ENCODE data around the gene XAGE3. TPM values are rescaled to one million over a fixed set of nuclear protein-coding genes. Genes with fewer than 3 reads are reported as not detected.
"Not testable (repeated sequence)": the region's sequence is repeated elsewhere in the genome, so short reads cannot be mapped to it uniquely, and the experiment has no call there.

Gene XAGE3
- total RNA-seq, result not detected in 2 replicates

- intact Hi-C loops (cut with micrococcal nuclease), result no loop called here
Measured at GRCh38 chrX:52867610-52868348, at the start of gene XAGE3. TSS of gene XAGE3 (minus strand) at chrX:52868083. CDS start at chrX:52867133, 950 bp downstream.

- intact Hi-C loops (cut with micrococcal nuclease), result not testable (repeated sequence)
Measured at GRCh38 chrX:52914704-52915103, 46.8 kb upstream of the XAGE3 start.

GRCh38 chrX:52913681-52914080 is 45.8 kb upstream of the XAGE3 start:
- intact Hi-C loops (cut with micrococcal nuclease), result not testable (repeated sequence)

- intact Hi-C loops (cut with micrococcal nuclease), result not testable (repeated sequence)
Measured at GRCh38 chrX:52909313-52909969, 41.6 kb upstream of the XAGE3 start.

- intact Hi-C loops (cut with micrococcal nuclease), result not testable (repeated sequence)
Measured at GRCh38 chrX:52907900-52908299, 40.0 kb upstream of the XAGE3 start.

GRCh38 chrX:52907137-52907536 is 39.3 kb upstream of the XAGE3 start:
- intact Hi-C loops (cut with micrococcal nuclease), result not testable (repeated sequence)

GRCh38 chrX:52906072-52906471 is 38.2 kb upstream of the XAGE3 start:
- intact Hi-C loops (cut with micrococcal nuclease), result not testable (repeated sequence)

GRCh38 chrX:52905531-52905930 is 37.6 kb upstream of the XAGE3 start:
- intact Hi-C loops (cut with micrococcal nuclease), result not testable (repeated sequence)

GRCh38 chrX:52896855-52897709 is 29.2 kb upstream of the XAGE3 start, which contains the start of gene FAM156B:
TSS of gene FAM156B (plus strand) at chrX:52897330. CDS start at chrX:52907226, 9,896 bp downstream.
- intact Hi-C loops (cut with micrococcal nuclease), result not testable (repeated sequence)

- intact Hi-C loops (cut with micrococcal nuclease), result not testable (repeated sequence)
Measured at GRCh38 chrX:52896438-52896837, 28.6 kb upstream of the XAGE3 start.

- intact Hi-C loops (cut with micrococcal nuclease), result not testable (repeated sequence)
Measured at GRCh38 chrX:52888090-52888489, 20.2 kb upstream of the XAGE3 start.

- intact Hi-C loops (cut with micrococcal nuclease), result not testable (repeated sequence)
Measured at GRCh38 chrX:52887459-52887858, 19.6 kb upstream of the XAGE3 start.

GRCh38 chrX:52876386-52876785 is 8.5 kb upstream of the XAGE3 start:
- intact Hi-C loops (cut with micrococcal nuclease), result not testable (repeated sequence)

- intact Hi-C loops (cut with micrococcal nuclease), result not testable (repeated sequence)
Measured at GRCh38 chrX:52875436-52875835, 7.6 kb upstream of the XAGE3 start.

GRCh38 chrX:52874661-52875060 is 6.8 kb upstream of the XAGE3 start:
- intact Hi-C loops (cut with micrococcal nuclease), result no loop called here

- intact Hi-C loops (cut with micrococcal nuclease), result not testable (repeated sequence)
Measured at GRCh38 chrX:52873825-52874224, 5.9 kb upstream of the XAGE3 start.

- intact Hi-C loops (cut with micrococcal nuclease), result no loop called here
Measured at GRCh38 chrX:52870046-52870445, 2.2 kb upstream of the XAGE3 start.

- intact Hi-C loops (cut with micrococcal nuclease), result no loop called here
Measured at GRCh38 chrX:52865343-52865998, 2.4 kb downstream of the XAGE3 start.

GRCh38 chrX:52856991-52857525 is 10.8 kb downstream of the XAGE3 start:
- intact Hi-C loops (cut with micrococcal nuclease), result not testable (repeated sequence)

GRCh38 chrX:52852110-52852860 is 15.6 kb downstream of the XAGE3 start:
- intact Hi-C loops (cut with micrococcal nuclease), result no loop called here
